ENCODE measurements around the gene ZBTB5.
"Not testable (repeated sequence)": the region's sequence is repeated elsewhere in the genome, so short reads cannot be mapped to it uniquely, and the experiment has no call there.

The ZBTB5 gene

GRCh38 chr9:37486256-37486615 lies 21.0 kb upstream of the ZBTB5 start:
- DNase-seq (ENCODE audit: low spot score): no peak

GRCh38 chr9:37485389-37486255 lies 20.4 kb upstream of the ZBTB5 start, which contains the start of gene POLR1E:
Gene POLR1E, plus strand, starts transcription at chr9:37485948. Its CDS starts 100 bp downstream, at chr9:37486048.
- peak; percentile 96 for DNase-seq (ENCODE audit: low spot score)

- no peak for DNase-seq (ENCODE audit: low spot score)
Measured at GRCh38 chr9:37480759-37481158, 15.5 kb upstream of the ZBTB5 start.

GRCh38 chr9:37477987-37478619 lies 12.9 kb upstream of the ZBTB5 start:
- DNase-seq (ENCODE audit: low spot score): not testable (repeated sequence)

- DNase-seq (ENCODE audit: low spot score): peak; percentile 16
Measured at GRCh38 chr9:37477443-37477842, 12.2 kb upstream of the ZBTB5 start.

GRCh38 chr9:37476930-37477329 lies 11.7 kb upstream of the ZBTB5 start:
- no peak for DNase-seq (ENCODE audit: low spot score)

- DNase-seq (ENCODE audit: low spot score): no peak
Measured at GRCh38 chr9:37474438-37474837, 9.2 kb upstream of the ZBTB5 start.

- not testable (repeated sequence) for DNase-seq (ENCODE audit: low spot score)
Measured at GRCh38 chr9:37473982-37474381, 8.7 kb upstream of the ZBTB5 start.

GRCh38 chr9:37471942-37472684 lies 6.9 kb upstream of the ZBTB5 start:
- peak; percentile 92 for DNase-seq (ENCODE audit: low spot score)

GRCh38 chr9:37468620-37469019 lies 3.4 kb upstream of the ZBTB5 start:
- peak; percentile 39 for DNase-seq (ENCODE audit: low spot score)

GRCh38 chr9:37467530-37467929 lies 2.3 kb upstream of the ZBTB5 start:
- DNase-seq (ENCODE audit: low spot score): peak; percentile 59

GRCh38 chr9:37466037-37466709 lies 923 bp upstream of the ZBTB5 start:
- peak; percentile 85 for DNase-seq (ENCODE audit: low spot score)

- peak; percentile 58 for DNase-seq (ENCODE audit: low spot score)
Measured at GRCh38 chr9:37464426-37465248, 613 bp downstream of the ZBTB5 start.

GRCh38 chr9:37464006-37464405 lies 1.2 kb downstream of the ZBTB5 start:
- no peak for DNase-seq (ENCODE audit: low spot score)

- no peak for DNase-seq (ENCODE audit: low spot score)
Measured at GRCh38 chr9:37456817-37457216, 8.4 kb downstream of the ZBTB5 start.

GRCh38 chr9:37455884-37456647 lies 9.2 kb downstream of the ZBTB5 start:
- DNase-seq (ENCODE audit: low spot score): no peak

GRCh38 chr9:37454238-37454637 lies 11.0 kb downstream of the ZBTB5 start:
- DNase-seq (ENCODE audit: low spot score): no peak

GRCh38 chr9:37453827-37454226 lies 11.4 kb downstream of the ZBTB5 start:
- peak; percentile 16 for DNase-seq (ENCODE audit: low spot score)

- no peak for DNase-seq (ENCODE audit: low spot score)
Measured at GRCh38 chr9:37452611-37453010, 12.6 kb downstream of the ZBTB5 start.

- no peak for DNase-seq (ENCODE audit: low spot score)
Measured at GRCh38 chr9:37451628-37452027, 13.6 kb downstream of the ZBTB5 start.
